ENCODE results near the gene RHOBTB3.

RHOBTB3 gene

DNA sequence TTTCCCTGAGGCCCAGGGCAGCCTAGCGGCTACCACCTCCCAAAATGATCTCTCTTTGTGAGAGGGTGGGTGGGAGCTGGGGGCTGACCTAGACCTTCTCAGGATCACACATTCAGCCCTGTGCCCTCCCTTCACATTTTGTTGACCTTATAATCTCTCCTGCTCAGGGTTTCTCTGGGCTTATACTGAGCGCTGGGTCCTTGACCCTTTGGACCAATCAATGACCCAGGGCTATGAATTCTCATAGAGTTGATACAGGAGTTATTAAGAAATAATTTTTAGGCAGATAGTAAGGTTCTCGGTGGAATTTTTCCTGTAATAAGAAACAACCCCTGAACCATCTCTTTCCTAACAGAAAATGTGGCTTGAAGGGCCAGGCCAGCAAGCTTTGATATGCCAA, 69.4 kb downstream of the RHOBTB3 start:
- WGBS, 2 experiments, result 93 to 95% methylated on average over 3 of the region's 3 CpGs
- Histone ChIP-seq H3K4me3 (ENCODE audit: insufficient read depth, low read depth, low read length) (no peak overlapping the region), H3K4me1 (ENCODE audit: control insufficient read depth, insufficient read depth, low read length) (no peaks in the 10 kb centered on the region), H3K36me3 (ENCODE audit: control insufficient read depth, insufficient read depth, low read length) (no peaks in the 10 kb centered on the region), H3K27me3 (ENCODE audit: control insufficient read depth, insufficient read depth, low read length, poor library complexity, severe bottlenecking) (no peaks in the 10 kb centered on the region), H3K27ac (ENCODE audit: insufficient read depth, low read depth, low read length, poor library complexity, severe bottlenecking) (no peak overlapping the region), H3K9me3 (ENCODE audit: control insufficient read depth, low read length) (no peaks in the 10 kb centered on the region)

DNA sequence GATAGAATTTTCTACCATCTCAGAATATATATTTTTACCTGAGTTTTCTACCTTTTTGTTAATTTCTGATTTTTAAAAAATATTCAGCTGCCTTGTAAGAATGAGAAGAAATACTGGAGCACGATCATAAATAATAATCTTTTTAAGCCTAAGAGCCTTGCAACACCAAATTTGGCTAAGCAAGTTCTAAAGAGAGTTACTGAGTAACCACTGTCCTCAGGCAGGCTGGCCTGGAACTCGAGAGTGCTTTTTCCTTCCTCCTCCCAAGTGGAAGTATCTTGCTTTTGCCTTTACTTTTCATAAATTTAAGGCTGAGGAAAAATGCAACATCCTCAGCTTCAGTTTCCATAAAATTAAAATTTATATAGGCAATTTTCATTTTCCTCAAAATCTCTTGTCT, 70.4 kb downstream of the RHOBTB3 start:
- H3K27me3 ChIP-seq (ENCODE audit: control insufficient read depth, insufficient read depth, low read length, poor library complexity, severe bottlenecking), result no peaks in the 10 kb centered on the region
- no peaks in the 10 kb centered on the region for H3K4me1 ChIP-seq (ENCODE audit: control insufficient read depth, insufficient read depth, low read length)
- no peak overlapping the region for H3K27ac ChIP-seq (ENCODE audit: insufficient read depth, low read depth, low read length, poor library complexity, severe bottlenecking)
- H3K4me3 ChIP-seq (ENCODE audit: insufficient read depth, low read depth, low read length), result no peak overlapping the region
- H3K36me3 ChIP-seq (ENCODE audit: control insufficient read depth, insufficient read depth, low read length), result no peaks in the 10 kb centered on the region
- no peaks in the 10 kb centered on the region for H3K9me3 ChIP-seq (ENCODE audit: control insufficient read depth, low read length)
- 94 to 96% methylated on average over 2 of the region's 2 CpGs for WGBS, 2 experiments

DNA sequence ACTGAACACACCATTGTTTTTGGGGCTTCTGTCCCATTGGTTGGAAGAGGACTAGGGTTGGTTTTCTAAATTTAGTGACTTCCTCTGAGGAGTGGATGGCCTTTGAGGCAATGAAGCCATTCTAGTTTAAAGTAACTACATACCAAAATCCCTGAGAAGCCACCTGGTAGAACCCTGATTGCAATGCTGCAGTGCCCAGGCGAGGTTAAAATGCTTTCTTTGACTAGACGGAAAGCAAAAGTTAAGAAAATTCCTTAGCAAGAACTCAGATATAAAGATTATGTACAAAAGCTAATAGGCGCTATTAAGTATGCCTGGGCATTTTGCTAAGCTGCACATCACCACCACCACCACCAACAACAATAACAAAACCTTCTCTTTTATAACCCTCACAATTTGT, 70.8 kb downstream of the RHOBTB3 start:
- no peak overlapping the region for H3K4me3 ChIP-seq (ENCODE audit: insufficient read depth, low read depth, low read length)
- 94 to 97% methylated on average over 3 of the region's 3 CpGs for WGBS, 2 experiments
- H3K27me3 ChIP-seq (ENCODE audit: control insufficient read depth, insufficient read depth, low read length, poor library complexity, severe bottlenecking), result no peaks in the 10 kb centered on the region
- H3K4me1 ChIP-seq (ENCODE audit: control insufficient read depth, insufficient read depth, low read length), result no peaks in the 10 kb centered on the region
- H3K36me3 ChIP-seq (ENCODE audit: control insufficient read depth, insufficient read depth, low read length), result no peaks in the 10 kb centered on the region
- no peaks in the 10 kb centered on the region for H3K9me3 ChIP-seq (ENCODE audit: control insufficient read depth, low read length)
- no peak overlapping the region for H3K27ac ChIP-seq (ENCODE audit: insufficient read depth, low read depth, low read length, poor library complexity, severe bottlenecking)

DNA sequence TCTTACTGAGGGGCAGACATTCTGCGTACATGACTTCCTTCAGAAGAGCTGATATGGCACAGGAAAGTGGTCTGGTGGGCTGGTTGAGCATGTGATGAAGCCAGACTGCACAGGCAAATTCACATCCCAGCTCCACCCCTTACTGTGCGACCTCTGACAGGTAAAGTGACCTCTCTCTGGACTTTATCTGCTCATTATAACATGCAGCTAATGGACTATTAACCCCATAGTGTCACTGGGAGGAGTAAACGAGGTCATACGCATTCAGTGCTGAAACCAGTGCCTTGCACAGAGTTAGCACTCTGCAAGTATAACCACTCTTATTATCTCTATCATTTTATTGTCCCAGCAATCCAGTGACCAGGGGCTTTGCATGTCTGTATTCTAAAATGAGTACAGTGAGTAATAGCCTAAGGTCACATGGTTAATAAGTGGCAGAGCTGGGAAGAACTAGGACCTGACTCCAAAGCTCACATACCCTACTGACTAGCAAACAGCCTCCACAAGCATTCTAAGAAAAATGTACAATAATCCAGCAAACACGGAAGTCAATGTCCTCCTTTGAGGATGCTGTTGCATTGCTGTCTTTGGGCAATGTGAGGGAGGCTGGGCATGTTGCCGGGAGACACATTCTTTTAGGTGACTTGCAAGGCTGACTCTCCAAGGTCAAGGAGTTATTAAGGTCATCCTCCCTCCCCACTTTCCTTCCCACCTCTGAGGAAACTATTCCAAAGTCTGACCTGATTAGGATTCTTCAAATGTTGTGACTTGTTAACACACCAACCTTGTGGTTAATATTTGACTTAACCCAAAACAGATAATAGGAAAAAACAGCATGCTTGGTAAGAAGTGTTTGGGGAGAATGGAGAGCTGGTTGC, 72.4 kb downstream of the RHOBTB3 start:
- WGBS, 2 experiments, result 90 to 95% methylated on average over 6 of the region's 6 CpGs
- Histone ChIP-seq H3K4me3 (ENCODE audit: insufficient read depth, low read depth, low read length) (no peak overlapping the region), H3K27ac (ENCODE audit: insufficient read depth, low read depth, low read length, poor library complexity, severe bottlenecking) (no peak overlapping the region), H3K4me1 (ENCODE audit: control insufficient read depth, insufficient read depth, low read length) (no peaks in the 10 kb centered on the region), H3K9me3 (ENCODE audit: control insufficient read depth, low read length) (no peaks in the 10 kb centered on the region), H3K27me3 (ENCODE audit: control insufficient read depth, insufficient read depth, low read length, poor library complexity, severe bottlenecking) (no peaks in the 10 kb centered on the region), H3K36me3 (ENCODE audit: control insufficient read depth, insufficient read depth, low read length) (no peaks in the 10 kb centered on the region)

DNA sequence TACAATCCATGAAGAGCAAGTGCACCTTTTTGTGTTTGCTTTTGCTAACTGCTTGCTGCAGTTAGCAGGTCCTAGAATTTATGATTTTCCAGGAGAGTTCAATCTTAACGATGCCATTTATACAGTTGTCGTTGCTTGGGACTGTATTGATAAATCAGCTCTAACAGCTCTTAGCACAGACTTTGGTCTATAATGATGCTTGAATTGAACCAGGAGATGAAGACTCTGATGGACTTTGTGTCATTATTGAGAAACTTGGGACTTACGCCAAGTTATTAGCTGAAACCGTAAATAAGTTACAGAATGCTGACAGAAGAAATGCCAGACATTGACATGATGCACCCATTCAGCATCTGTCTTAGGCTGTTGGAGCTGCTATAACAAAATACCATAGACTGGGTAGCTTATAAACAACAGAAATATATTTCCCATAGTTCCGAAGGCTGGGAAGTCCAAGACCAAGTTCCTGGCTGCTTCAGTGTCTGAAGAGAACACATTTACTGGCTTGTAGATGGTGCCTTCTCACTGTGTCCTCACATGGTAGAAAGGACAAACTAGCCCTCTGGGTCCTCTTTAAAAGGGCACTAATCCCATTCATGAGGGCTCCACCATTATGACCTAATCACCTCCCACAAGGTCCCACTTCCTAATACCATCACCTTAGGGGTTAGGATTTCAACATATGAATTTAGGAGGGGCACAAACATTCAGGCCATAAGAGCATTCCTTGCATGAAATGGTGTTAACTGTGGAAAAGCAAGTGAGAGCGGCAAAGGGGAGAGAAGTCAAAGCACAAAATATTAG, 73.8 kb downstream of the RHOBTB3 start:
- Histone ChIP-seq H3K27me3 (ENCODE audit: control insufficient read depth, insufficient read depth, low read length, poor library complexity, severe bottlenecking) (no peaks in the 10 kb centered on the region), H3K27ac (ENCODE audit: insufficient read depth, low read depth, low read length, poor library complexity, severe bottlenecking) (no peak overlapping the region), H3K4me3 (ENCODE audit: insufficient read depth, low read depth, low read length) (no peak overlapping the region), H3K9me3 (ENCODE audit: control insufficient read depth, low read length) (no peaks in the 10 kb centered on the region), H3K36me3 (ENCODE audit: control insufficient read depth, insufficient read depth, low read length) (no peaks in the 10 kb centered on the region), H3K4me1 (ENCODE audit: control insufficient read depth, insufficient read depth, low read length) (peaks cover under 1% of the 10 kb centered on the region)
- 88 to 90% methylated on average over 6 of the region's 6 CpGs for WGBS, 2 experiments

DNA sequence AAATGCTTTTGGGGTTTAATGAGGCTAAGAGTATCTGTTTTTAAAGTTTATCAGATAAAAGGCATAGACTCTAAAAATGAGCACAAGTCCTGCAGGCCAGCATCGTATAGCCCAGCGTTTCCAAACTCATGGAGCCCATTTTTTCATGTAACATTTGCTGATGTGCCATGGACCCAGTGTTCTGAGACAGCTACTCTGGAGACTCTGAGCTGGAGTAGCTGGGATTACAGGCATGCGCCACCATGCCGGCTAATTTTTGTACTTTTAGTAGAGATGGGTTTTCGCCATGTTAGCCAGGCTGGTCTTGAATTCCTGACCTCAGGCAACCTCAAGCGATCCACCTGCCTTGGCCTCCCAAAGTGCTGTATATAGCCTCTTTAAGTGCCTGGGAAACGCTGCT, 75.6 kb downstream of the RHOBTB3 start:
- no peak overlapping the region for H3K27ac ChIP-seq (ENCODE audit: insufficient read depth, low read depth, low read length, poor library complexity, severe bottlenecking)

DNA sequence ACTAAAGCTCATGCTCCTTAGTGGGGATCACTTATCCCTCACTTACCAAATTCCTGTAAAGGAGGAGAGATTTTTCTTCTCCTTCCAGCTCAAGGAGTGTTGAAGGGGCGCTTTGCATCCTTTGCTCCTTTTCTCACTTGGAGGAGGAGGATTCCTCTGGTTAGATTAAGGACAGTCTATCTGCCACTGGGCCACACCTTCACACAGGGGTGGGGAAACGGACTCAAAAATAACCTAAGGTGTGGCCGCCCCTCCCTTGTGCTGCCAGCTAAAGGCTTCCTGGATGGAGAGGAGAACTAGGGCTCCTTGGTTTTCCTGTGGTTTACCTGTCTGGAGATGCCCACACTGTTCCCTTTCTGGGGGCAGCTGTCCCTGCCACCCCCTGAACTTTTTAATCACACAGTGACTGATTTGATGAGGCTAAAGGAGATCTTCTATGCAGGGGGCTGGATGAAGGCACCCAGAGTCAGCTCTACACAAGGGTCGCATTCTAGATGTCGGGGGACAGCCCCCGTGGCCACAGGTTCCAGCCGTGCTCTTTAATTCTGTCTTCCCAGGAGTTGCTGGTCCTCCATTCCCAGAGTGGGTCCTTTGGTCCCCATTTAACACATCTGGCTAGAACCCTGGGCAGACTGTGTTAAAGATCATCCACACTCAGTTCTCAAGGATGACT, 77.0 kb downstream of the RHOBTB3 start:
- Histone ChIP-seq H3K36me3 (ENCODE audit: control insufficient read depth, insufficient read depth, low read length) (no peaks in the 10 kb centered on the region), H3K4me3 (ENCODE audit: insufficient read depth, low read depth, low read length) (no peak overlapping the region), H3K27me3 (ENCODE audit: control insufficient read depth, insufficient read depth, low read length, poor library complexity, severe bottlenecking) (no peaks in the 10 kb centered on the region), H3K9me3 (ENCODE audit: control insufficient read depth, low read length) (no peaks in the 10 kb centered on the region), H3K27ac (ENCODE audit: insufficient read depth, low read depth, low read length, poor library complexity, severe bottlenecking) (no peak overlapping the region), H3K4me1 (ENCODE audit: control insufficient read depth, insufficient read depth, low read length) (peaks cover 16% of the 10 kb centered on the region)
- WGBS, 2 experiments, result 94 to 95% methylated on average over 6 to 7 of the region's 7 CpGs

More for the DNA sequence above, 75.6 kb downstream of the RHOBTB3 start:
- H3K4me3 ChIP-seq (ENCODE audit: insufficient read depth, low read depth, low read length), result no peak overlapping the region
- no peaks in the 10 kb centered on the region for H3K27me3 ChIP-seq (ENCODE audit: control insufficient read depth, insufficient read depth, low read length, poor library complexity, severe bottlenecking)
- no peaks in the 10 kb centered on the region for H3K36me3 ChIP-seq (ENCODE audit: control insufficient read depth, insufficient read depth, low read length)
- 86 to 88% methylated on average over 7 of the region's 7 CpGs for WGBS, 2 experiments
- H3K4me1 ChIP-seq (ENCODE audit: control insufficient read depth, insufficient read depth, low read length), result peaks cover 9% of the 10 kb centered on the region
- H3K9me3 ChIP-seq (ENCODE audit: control insufficient read depth, low read length), result no peaks in the 10 kb centered on the region

DNA sequence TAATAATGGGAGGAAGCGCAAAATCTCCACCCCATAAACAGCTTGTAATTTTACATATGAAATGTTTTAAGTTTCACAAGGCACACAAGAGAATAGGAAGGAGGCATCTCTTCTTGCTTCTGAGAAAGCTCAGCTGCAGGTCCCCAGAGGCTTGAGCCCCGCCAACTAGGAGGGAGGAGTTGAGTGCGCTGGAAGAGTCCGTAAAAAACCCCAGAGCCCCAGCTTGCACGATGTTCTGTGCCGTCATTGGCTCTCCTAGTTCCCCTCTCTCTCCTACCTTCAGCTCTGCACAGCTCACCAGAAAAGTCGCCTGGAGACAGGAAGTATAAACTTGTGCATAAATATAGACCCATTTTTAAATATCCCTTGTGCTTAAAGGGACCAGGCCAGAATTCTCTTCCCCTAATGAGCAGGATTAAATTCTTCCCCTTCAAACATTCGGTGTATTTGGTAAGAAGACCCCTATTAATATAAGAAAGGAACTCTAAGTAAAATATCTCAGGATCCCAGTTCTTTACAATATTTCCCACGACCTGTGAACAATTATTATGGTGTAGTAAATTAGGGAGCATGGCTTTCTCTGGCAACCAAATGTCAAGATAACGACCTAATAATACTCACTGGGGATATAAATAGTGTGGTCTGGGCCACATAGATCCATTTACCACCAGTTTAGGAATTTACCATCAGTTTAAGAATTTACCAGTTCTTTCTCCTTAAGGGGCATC, 77.7 kb downstream of the RHOBTB3 start:
- Histone ChIP-seq H3K27ac (ENCODE audit: insufficient read depth, low read depth, low read length, poor library complexity, severe bottlenecking) (no peak overlapping the region), H3K27me3 (ENCODE audit: control insufficient read depth, insufficient read depth, low read length, poor library complexity, severe bottlenecking) (no peaks in the 10 kb centered on the region), H3K4me3 (ENCODE audit: insufficient read depth, low read depth, low read length) (no peak overlapping the region), H3K9me3 (ENCODE audit: control insufficient read depth, low read length) (no peaks in the 10 kb centered on the region), H3K36me3 (ENCODE audit: control insufficient read depth, insufficient read depth, low read length) (no peaks in the 10 kb centered on the region), H3K4me1 (ENCODE audit: control insufficient read depth, insufficient read depth, low read length) (peaks cover 16% of the 10 kb centered on the region)
- WGBS, 2 experiments, result 63 to 70% methylated on average over 6 to 9 of the region's 10 CpGs

DNA sequence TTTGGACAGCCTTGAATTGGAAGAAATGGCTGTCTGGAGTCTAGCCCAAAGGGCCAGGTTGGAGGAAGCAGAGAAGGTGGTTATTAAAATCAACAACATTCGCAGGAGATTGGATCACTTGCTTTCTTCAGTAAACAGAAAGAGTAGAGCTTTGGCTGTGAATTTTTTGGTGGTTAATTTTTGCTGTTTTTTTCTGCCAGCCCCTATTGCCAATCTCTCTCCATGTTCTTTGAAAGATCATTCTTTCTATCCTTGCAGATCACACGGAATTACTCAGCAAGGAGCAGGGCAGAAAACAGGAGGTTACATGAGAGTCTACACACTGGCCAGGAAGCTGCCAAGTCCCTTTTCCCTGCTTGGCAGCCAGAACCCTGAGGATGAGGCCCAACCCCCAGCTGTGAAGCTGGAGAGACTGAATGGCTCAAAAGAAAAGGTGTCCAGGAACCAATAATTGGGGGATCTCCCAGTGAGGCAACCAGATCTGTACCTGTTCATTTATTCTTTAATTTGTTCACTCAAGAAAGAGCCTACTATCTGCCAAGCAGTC, 78.4 kb downstream of the RHOBTB3 start:
- no peak overlapping the region for H3K27ac ChIP-seq (ENCODE audit: insufficient read depth, low read depth, low read length, poor library complexity, severe bottlenecking)
- peaks cover 16% of the 10 kb centered on the region for H3K4me1 ChIP-seq (ENCODE audit: control insufficient read depth, insufficient read depth, low read length)
- no peaks in the 10 kb centered on the region for H3K27me3 ChIP-seq (ENCODE audit: control insufficient read depth, insufficient read depth, low read length, poor library complexity, severe bottlenecking)
- H3K4me3 ChIP-seq (ENCODE audit: insufficient read depth, low read depth, low read length), result no peak overlapping the region
- H3K9me3 ChIP-seq (ENCODE audit: control insufficient read depth, low read length), result no peaks in the 10 kb centered on the region
- H3K36me3 ChIP-seq (ENCODE audit: control insufficient read depth, insufficient read depth, low read length), result no peaks in the 10 kb centered on the region
- 73 to 82% methylated on average over 2 of the region's 2 CpGs for WGBS, 2 experiments

All from ectodermal cell (in vitro differentiated cells).